Left ventricle myocardium superior (tissue), 1 donor: ENCODE data around the gene UBN2. TPM values are rescaled to one million over a fixed set of nuclear protein-coding genes. Genes with fewer than 3 reads are reported as not detected.

Experiments
- ATAC-seq: fragments of 200-7000 bp; cut with Tn5 transposase; one replicate; pipeline ENCODE4 v1.9.1; 2020; ENCODE audit warnings: mild to moderate bottlenecking, moderate library complexity
- DNase-seq: peaks from one replicate; pipeline ENCODE4 v3.0.0-alpha.2; 2020
- intact Hi-C: fragments of 100-400 bp; cut with micrococcal nuclease; formaldehyde crosslinking; loops from one replicate; pipeline ENCODE4 v1.11.0; 2022
- total RNA-seq: library from RNA; stranded (reverse); fragmentation: NEBNext Ultra II Directional; extraction: Animal tissue kit (Norgen Biotek cat#: 25700); gene quantifications from one replicate; pipeline ENCODE4 v1.2.1, GENCODE V29; 2021
- donor health status: DM: no; HTN: yes; CAD: no; lungs with severe emphysema.

Gene UBN2
- total RNA-seq, 1 donor from 2014 or later: 14.1 TPM

DNA sequence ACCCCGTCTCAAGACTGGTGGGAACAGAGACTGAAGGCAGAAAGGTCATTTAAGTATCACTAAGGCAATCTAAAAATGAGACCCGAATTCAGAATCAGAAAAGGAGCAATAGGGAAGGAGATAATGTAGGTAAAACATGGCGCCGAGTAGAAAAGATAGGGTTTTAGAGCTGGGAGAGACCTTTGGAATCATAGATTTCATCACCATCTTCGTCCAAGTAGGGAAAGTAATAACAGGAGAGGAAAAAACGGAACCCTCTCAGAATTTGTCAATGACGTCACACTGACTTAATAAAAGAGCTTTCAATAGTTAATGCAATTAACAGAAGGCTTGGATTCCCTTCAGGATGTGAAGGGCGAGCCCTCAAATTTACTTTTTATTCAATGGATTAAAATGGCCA lies 1.0 kb upstream of the UBN2 start:
- ATAC-seq: no peak
- intact Hi-C loops: loop anchor here (10.0 kb wide), 1 partner anchor 115 kb away; no protein-coding TSS in a partner anchor
- no peak for DNase-seq

DNA sequence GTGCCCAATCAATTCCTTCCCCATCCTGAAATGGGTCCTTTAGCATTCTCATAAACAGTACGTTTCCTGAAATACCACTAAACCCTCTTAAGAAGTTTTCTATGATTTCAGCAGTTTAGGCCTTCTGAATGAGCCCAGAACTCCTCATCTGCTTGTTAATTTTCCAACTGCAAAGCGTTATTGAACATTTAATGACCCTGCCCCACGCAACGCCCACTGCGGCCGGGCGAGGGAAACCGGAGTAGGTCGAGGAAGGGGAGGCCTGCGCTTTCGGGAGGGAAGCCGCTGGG lies 608 bp upstream of the UBN2 start:
- intact Hi-C loops: loop anchor here (10.0 kb wide), 1 partner anchor 116 kb away; no protein-coding TSS in a partner anchor
- DNase-seq: no peak
- no peak for ATAC-seq

DNA sequence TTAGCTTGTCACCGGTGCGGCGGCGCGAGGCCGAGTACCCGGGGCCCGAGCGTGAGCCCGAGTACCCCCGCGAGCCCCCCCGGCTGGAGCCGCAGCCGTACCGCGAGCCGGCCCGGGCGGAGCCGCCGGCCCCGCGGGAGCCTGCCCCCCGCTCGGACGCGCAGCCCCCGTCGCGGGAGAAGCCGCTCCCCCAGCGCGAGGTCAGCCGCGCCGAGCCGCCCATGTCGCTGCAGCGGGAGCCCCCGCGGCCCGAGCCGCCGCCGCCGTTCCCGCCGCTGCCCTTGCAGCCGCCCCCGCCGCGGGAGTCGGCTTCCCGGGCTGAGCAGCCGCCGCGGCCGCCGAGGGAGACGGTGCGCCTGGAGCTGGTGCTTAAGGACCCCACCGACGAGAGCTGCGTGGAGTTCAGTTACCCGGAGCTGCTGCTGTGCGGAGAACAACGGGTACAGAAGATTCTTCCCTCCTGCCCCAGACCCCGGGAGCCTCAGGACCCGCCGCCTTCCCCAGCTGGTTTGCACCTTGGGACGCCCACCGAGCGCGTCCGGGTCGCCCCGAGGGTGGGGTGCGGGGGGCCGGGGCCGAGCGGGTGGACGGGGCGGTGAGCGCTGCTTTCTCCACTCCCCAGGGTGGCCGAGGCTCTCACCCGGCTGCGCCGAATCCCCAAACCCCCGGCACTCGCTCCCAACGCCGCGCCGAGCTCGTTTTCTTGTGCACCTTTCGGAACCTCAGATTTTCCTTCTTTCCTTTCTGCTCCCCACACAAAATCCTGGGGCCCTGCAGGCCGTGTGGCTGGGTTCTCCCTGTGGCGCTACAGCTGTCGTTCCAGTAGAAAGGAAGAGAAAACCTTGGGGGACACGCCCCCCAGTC lies 708 bp downstream of the UBN2 start:
- ATAC-seq: peak; percentile 66
- peak; percentile 58 for DNase-seq
- intact Hi-C loops: loop anchor here (10.0 kb wide), 1 partner anchor 117 kb away; no protein-coding TSS in a partner anchor

DNA sequence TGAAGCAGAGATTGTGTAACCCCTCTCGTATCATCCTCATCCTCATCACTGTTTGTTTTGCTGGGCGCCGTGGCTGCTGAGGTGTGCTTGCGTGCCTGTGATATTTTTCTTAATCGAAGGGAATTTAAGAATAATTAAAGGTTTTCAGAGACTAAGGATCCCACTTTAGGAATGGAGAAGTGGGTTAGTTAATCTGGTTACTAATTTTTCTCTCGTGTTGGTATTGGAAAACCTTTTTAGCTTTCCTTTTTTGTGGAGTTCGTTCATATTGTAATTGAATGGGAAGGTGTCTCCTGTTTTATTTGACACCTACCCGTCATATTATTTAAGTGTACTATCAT lies 1.3 kb downstream of the UBN2 start:
- DNase-seq (no peak), ATAC-seq (no peak)
- intact Hi-C loops: loop anchor here (10.0 kb wide), 1 partner anchor 118 kb away; no protein-coding TSS in a partner anchor

DNA sequence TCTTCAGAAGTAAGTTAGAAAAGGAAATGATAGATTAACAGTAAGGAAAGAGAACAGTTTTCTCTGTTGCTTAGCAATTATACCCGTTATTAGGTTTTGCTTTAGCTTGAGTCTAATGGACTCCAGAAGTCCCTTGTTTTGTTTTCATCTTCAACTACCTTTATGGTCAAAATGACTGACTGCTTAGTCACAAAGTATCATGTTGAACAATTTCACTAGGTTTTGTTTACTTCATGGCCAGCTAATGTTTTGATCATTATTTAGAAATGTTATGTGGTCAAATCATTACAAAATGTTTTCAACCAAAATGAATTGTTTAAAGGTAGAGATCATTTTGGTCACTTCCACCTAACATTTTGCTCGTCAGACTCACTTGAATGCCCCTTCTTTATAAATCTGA lies 1.9 kb downstream of the UBN2 start:
- ATAC-seq: no peak
- intact Hi-C loops: loop anchor here (10.0 kb wide), 1 partner anchor 118 kb away; no protein-coding TSS in a partner anchor
- no peak for DNase-seq

DNA sequence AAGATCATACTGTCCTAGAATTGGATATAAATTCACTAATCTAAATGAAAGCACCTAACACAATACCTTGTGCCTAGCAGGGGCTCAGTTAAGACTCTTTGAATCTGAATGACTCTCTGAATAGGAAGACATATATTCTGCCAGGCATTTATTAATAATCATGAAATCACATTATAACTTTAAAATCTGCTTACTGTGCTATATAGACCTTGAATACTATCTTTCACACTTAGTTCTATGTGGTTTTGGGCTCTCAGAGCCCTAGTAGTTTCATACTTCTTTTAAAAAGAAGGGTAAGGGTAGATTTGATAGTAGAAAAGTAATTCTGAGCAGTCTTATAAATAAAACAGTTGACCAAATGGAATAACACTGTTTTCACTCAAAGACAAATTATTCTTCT lies 10.2 kb downstream of the UBN2 start:
- ATAC-seq (no peak), DNase-seq (no peak)
- intact Hi-C loops: no loop called here

DNA sequence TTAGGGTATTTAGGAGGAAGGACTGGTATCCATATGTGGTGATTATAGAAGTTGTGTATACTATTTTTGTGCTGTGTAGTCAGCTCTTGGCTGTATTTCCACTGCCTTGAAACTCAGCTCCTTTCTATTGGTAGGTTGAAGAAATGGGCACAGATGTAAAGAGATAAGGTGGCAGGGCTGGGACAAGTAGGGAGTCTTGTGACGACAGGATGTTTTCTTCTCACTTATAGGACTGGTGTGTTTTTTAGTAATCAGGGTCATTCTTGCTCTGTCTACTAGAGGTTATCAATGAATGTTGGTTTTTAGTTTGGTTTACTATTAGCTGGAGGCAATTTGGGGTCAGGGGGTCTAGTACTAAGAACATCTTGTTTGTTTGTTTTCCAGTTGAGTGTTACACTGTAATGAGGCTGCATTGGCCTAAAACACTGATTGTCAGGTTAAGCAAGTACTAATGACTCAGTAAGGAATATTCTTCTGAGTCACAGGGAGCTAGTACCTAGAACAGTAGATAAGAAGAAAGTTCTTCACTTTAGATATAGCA lies 11.8 kb downstream of the UBN2 start:
- DNase-seq (no peak), ATAC-seq (peak; percentile 41)
- intact Hi-C loops: no loop called here

DNA sequence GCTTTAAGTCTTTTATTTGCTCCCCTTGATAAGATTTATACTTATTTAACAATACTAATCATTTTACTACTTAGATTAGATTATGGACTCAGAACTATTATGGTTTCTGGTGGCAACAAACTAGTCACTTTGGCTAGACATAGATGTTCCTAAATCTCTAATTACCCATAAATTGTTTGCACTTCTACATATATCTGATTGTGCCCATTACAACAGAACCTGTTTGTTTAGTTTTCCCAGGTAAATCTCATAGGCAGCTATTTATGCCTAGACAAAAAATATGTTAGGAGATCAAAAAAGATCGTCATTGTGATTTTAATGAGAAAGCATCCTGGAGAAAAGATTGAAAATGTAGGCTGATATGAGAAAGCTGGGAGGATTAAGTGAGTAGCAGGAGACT lies 14.4 kb downstream of the UBN2 start:
- no peak for ATAC-seq
- no peak for DNase-seq
- intact Hi-C loops: no loop called here

DNA sequence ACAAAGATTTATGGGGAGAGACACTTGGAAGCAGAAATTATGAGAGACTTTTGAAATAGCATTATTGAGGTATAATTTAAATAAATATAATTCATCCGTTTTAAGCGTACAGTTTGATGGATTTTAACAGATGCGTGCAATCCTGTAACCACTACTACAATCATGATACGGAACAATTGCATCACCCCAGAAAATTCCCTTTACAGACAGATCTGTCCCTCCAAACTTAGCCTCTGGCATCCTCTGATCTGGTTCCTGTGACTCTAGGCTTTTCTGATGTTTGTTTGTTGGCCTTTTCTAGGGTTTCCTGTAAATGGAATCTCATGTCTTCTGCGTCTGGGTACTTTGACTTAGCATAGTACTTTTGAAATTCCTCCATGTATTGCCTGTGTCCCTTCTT lies 15.5 kb downstream of the UBN2 start:
- no peak for DNase-seq
- no peak for ATAC-seq
- intact Hi-C loops: no loop called here

DNA sequence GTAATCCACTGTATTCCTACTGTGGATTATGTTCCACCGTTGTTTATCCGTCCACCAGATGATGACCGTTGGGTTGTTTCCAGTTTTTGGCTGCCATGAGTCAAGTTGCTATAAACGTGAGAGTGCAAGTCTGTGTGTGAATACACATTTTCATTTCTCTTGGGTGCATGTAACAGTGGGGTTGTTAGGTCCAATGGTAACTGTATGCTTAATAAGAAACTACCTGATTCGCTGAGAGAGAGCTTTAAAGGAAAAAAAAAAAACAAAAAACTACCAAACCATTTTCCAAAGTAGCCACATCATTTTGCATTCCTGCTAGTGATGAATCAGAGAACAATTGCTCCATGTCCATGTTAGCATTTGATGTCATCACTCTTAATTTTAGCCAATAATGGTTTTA lies 15.9 kb downstream of the UBN2 start:
- no peak for ATAC-seq
- intact Hi-C loops: no loop called here

DNA sequence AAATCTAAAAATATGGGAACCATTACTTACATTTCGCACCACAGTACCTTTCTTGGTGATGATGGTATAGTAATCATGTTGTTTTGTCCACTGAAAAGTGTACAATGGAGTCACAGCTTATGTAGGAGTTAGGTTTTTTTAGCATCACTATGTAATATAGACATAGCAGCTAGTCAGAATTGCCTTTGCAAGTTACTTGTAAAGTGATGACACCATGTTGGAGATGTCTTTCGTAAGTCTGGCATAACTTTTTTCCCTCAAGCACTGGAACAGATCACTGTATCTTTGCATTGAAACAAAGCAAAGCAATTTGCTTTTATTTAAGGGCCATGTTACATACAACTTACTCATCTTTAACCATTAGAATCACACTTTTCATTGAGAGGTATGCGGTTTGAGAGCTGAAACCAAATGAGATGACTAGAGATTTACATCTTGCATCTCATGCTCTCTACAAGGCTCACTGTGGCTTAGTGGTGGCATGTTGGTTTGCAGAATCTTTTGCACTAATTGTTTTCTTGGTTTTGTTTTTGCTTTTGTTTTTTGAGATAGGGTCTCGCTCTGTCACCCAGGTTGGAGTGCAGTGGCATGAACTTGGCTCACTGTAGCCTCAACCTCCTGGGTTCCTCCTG lies 18.3 kb downstream of the UBN2 start:
- no peak for ATAC-seq

More for the DNA sequence above, 15.9 kb downstream of the UBN2 start:
- no peak for DNase-seq

DNA sequence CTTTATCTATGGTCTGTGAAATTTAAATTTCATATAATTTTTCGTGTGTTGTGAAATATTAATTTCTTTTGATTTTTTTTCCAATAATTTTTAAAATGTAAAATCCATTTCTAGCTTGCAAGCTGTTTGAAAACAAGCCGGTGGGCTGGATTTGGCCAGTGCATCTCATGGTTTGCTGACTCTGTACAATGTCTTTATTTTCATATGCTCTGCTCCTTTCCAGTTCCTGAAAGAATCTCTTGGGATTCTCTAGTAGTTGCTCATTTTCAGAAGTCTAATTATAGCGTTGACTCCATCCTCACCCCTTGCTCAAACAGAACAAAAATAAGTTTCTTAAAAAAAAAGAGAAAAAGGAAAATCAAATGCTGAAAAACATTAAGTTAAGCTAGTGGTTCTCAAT lies 21.4 kb downstream of the UBN2 start:
- ATAC-seq (peak; percentile 28), DNase-seq (no peak)
- intact Hi-C loops: no loop called here

More for the DNA sequence above, 18.3 kb downstream of the UBN2 start:
- no peak for DNase-seq
- intact Hi-C loops: no loop called here

DNA sequence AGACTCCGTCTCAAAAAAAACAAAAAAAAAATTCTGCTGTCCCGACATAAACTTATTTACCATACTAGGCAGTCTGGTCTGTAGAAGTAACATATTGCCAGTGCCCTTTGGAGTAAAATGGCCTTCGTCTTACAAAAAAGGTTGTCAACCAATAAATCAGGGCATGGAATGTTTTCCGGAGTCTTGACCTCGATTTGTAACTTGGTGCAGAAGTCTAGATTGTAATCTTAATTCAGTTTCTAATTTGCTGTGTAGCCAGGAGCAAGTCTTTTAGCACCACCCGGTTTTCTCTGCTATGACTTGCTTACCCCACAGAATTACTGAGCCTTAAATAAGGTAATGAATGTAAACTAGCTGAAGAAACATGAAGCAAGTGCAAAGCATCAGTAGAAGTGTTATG lies 23.2 kb downstream of the UBN2 start:
- no peak for ATAC-seq
- no peak for DNase-seq
- intact Hi-C loops: no loop called here

DNA sequence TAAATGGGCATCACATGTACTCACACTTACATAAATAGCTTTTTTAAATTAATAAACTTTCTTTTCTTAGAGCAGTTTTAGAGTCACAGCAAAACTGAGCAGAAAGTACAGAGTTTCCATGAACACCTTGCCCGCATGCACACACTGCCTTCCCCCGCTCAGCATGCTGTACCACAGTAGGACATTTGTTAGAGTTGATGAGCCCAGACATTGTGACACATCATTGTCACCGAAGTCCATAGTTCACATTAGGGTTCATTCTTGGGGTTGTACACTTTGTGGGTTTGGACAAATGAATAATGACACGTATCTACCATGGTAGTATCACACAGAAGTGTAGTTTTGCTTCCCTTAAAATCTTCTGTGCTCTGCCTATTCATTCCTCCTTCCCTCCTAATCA lies 23.7 kb downstream of the UBN2 start:
- intact Hi-C loops: no loop called here
- DNase-seq (no peak), ATAC-seq (no peak)

DNA sequence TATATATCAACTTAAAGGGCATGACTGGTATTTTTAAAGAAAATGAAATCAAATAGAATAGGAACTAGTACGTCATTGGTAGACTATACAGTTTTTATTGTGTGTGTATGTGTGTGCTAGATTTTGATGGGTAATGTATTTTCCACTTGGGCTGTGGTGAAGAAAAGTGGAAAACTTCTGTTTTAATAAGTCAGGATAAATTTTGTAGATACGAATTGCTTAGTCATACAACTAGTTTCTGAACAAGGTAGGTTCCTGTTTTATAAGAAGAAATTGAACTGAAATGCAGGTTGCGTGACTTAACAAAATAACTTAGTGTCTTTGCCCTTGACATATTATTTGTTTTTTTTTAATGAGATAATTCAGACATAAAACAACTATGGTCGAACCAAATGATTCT lies 24.3 kb downstream of the UBN2 start:
- intact Hi-C loops: no loop called here
- DNase-seq (no peak), ATAC-seq (no peak)

DNA sequence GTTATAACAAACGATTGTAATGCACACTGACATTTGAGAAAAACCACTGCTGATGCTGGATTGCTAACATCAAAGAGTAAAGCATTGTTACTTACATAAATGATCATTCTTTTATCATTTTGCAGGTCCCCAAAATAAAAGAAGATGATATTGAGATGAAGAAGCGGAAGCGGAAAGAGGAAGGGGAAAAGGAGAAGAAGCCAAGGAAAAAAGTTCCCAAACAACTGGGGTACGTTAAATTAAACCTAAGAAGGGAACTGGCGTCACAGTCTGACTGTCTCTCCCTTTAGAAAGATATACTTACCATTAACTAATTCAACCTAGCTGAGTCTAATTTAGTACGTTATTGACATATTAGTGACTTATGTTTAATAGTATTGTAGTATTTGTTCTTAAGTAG lies 28.1 kb downstream of the UBN2 start:
- intact Hi-C loops: no loop called here
- ATAC-seq: no peak
- no peak for DNase-seq

DNA sequence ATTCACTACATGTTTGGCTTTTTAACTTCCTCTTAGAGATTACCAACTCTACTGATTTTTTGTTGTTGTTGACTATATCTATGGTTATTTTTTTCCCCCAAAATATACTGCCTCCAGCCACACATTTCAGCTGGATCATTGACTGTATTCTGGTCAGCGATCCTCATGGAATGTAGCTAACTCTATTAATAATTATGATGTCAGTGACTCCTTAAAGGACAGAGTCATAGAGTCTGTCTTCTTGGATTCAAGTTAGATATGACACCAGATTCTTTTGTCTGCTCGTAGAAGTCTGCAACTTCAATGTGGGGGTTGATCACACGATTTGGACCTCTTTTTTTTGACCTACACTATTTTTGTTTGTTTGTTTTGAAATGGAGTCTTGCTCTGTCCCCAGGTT lies 33.2 kb downstream of the UBN2 start:
- no peak for DNase-seq
- ATAC-seq: peak; percentile 85
- intact Hi-C loops: no loop called here

DNA sequence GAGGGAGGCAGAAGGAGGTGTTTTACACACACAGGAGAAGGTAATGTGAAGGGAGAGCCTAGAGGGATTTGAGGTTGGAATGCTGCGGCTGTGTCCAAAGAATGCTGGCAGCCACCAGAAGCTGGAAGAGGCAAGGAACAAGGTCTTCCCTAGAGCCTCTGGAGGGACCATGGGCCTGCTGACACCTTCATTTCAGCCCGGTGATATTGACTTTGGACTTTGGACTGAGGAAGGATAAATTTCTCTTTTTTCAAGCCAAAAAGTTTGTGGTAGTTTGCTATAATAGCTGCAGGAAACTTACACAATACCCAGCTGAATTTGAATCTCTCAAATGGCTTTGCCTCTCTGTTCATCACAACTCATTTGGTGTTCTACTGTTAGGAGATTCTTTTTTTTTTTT lies 34.6 kb downstream of the UBN2 start:
- intact Hi-C loops: no loop called here
- peak; percentile 11 for ATAC-seq

DNA sequence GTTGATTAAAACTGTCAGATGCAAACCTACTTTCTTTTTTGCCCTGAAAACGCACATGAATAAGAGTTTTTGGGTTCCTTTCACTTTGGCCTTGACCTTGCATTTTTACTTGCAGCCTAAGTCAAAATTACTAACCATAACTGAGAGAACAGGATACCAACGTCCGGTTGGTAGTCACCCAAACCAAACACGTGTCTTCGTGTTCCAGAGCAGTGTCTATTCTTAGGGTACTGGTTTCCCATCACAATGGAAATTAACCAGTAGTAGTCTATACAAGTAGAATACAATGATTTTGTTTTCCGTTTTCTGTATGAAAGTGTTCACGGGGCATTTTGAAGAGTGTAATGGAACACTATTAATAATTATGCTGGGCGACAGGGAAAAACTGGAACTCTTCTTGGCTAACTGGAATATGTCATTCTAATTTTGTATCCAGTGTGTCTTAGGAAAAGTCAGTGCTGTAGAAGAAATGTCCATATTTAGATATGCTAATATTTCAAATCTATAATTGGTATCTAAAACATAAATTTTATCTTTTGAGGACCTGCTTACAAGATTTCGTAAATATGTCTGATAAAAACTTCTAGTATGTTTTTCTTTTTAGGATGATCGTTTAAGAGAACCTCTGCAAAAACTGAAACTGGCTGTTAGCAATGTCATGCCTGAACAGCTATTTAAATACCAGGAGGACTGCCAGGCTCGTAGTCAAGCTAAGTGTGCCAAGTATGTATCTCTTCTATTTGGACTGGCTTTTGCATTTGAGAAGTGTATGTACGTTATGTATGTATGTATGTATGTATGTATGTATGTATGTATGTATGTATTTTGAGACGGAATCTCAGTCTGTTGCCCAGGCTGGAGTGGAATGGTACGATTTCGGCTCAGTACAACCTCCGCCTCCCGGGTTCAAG lies 40.9 kb downstream of the UBN2 start:
- ATAC-seq (peak; percentile 88), DNase-seq (no peak)

More for the DNA sequence above, 34.6 kb downstream of the UBN2 start:
- DNase-seq: no peak

More for the DNA sequence above, 40.9 kb downstream of the UBN2 start:
- intact Hi-C loops: no loop called here
